Fibroblast of skin of abdomen (primary cell): Measurements from ENCODE around the gene NRXN3.

Experiments used
- DNase-seq: peaks from one replicate; pipeline ENCODE4 v3.0.0-alpha.2; 2013

NRXN3 gene

DNA sequence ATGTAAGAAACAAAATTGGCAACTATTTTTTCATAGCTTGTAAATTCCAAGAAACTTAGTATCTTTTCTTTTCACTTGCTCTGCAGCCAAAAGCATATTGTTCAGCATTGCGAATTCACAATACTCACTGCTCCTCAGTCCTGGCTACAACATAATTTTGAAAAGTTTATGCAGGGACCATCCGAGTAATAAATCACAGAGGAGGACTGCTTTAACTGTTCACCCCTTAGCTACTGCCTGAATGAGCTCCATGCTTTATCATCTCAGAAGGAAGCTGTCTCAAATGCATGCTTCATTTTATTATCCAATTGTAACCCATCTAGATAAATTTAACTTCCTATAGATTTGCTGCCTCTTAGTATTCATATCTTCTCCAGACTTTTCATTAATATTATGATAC lies 1213.3 kb downstream of the NRXN3 start:
- no peak for DNase-seq

DNA sequence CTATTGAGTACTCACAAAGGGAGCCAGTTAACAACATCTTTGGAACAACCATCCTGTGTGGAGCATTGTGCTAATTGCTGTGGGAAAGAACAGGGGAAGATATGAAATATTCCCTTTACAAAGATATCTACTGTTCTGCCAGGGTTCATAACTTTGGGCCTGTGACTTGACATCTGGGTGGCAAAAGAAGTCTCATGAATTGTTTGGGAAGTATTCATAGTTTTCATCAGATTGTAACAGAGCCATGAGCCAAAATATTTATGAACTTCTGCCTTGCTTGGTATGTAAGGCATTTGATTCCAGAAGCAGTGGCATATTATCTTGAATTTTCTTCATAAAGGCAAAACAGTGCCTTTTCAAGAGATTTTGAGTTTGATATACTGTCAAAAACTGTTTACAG lies 1224.9 kb downstream of the NRXN3 start:
- peak; percentile 75 for DNase-seq

DNA sequence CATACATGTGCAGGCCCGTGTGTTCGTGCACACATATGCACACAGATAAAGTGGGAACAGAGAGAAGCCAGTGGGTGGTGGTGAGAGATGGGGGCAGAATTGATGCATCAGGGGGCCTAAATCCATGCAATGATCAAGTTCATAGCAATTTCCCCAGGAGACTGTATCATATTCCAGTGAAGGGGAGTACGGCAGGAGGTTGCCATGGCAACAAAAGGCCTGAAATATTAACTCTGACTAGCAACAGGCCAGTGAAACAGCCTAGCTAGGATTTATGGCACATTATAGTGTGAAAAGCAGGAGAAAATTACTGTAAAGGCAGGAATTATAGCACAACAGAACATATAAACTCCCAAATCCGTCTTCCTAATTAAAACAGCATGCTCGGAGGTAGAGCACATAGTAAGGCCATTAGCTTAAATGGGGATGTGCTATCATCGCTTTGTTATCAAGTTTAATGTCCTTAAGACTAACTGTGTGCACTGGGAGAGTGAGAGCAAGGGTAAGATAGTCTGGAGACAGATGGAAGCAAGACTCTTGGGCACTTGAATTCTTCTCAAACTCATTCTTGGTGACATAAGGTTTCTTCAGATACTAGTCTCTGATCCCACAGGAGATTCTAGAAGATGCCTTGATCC lies 1234.8 kb downstream of the NRXN3 start:
- peak; percentile 49 for DNase-seq

DNA sequence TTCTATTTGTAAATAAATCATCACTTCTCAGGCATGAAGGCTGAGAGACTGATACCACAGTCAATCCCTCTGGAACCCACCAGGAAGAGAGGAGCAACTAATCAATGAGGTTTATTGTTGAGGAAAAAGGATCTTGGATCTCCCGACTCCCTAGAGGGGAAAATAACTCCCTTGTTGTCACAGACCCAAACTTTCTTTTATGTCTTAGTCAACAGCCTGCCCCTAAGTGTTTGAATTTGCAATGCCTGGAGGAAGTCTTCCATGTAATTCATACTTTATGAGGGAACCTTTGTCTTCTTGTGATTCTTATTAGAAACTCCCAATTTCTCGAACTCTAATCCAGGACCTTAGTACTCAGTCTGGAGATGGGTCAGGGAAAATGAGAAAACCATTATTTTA lies 1235.3 kb downstream of the NRXN3 start:
- no peak for DNase-seq

DNA sequence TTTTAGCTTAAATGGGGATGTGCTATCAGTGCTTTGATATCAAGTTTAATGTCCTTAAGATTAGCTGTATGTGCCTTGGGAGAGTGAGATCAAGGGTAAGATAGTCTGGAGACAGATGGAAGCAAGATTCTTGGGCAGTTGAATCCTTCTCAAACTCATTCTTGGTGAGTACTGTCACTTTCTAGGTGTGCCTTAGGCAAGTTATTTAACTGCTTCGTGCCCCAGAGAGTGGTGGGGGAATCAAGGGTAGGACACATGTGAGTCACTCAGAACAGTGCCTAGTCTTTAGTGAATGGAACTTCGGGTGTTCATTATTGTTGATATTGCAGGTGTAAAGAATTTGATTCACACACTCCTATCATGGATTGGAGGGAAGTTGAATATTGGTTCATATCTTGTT lies 1237.4 kb downstream of the NRXN3 start:
- DNase-seq, result no peak

DNA sequence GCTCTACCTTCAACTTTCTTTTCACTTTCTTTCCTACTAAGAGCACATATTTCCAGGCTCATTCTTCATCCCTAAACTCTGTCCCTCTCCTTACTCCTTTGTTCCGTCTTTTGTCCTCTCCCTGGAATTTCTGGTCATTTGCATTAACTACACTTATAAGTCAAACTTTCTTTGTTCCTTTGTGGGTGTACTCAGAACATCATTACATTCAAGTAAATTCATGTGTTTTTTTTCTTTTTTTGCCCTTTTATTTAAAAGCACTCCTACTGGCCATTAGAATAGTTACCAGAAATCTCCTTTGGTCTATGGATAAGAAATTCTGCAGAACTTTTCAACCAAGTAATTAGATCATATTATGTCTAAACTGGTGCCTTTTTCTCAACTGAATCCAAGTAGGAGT lies 1238.5 kb downstream of the NRXN3 start:
- DNase-seq, result no peak

DNA sequence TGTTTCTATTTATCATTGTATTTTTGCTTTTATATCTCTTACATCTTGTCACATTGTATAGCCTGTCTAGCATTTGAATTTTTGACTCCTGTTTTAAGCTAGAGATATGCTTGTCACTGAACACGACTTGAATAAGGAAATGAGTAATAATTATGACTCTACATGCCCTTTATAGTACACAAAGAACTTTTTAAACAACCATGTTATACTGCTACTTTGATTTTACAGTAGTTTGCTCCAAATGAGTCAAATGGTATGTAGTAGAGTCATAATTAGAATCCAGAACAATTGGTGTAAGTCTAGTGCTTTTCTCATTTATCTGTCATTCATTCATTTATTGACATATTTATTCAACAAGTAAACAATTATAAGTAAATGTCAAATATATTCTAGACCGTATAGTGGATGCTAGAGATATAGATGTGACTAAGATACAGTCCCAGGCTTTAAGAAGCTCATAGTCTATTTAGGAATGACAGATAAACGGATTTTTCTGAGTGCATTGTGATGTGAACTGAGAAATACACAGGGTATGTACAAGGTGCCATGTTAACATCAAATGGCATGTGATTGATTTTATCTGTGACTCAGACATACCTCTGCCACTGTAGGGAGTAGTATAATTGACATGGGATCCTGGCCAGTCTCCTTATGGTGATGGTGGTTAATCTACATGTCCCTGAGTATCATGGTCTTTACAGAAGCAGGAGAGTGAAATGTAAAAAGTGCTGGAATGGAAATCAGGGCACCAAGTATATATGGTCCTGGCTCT lies 1241.4 kb downstream of the NRXN3 start:
- no peak for DNase-seq

DNA sequence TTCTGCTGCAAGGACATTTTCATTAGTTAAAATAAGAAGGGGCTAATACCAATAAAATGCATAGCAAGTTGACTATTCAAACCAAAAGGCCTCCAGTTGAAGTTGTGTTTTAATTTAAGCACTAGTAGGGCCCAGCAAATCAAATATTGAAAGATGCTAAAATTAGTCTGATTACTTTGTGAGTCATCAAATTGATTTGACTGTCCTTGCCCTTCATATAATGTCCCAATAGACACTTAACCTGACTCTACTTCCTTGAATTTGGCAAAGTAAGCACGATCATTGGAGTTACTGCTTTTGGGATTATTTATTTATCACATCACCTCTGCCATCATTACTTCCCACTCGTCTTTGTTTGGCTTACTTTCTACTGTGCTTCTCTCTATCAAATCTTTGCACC lies 1242.6 kb downstream of the NRXN3 start:
- no peak for DNase-seq

DNA sequence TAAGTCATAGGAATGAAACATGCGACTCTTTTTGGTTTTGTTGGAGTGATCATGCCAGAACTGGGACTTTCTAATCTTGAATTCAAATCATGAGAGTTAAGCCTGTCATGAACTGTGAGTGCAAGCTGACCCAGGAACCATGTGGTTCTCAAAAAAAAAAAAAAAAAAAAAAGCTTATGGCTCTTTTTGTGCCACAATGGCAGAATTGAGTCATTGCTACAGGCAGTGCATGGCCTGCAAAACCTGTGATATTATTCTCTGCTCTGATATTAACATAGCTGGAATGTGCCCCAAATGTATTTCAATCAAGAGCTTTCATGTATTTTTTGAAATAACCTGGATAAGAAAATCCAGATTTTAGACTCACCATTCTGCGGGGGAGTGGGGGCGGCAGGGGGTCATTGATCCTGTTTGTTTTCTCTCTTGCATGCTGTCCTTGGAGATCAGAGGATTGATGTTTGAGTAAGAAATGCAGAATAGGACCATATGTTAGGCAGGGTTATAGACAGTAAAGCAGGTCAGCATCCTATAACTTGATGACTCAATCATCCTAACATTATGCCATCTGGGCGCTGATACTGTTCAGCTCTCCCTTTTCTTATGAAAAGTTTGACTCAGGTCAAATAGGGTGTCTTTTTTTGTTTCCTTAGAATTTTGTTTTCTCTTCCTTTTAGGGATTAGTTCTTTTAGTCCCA lies 1243.7 kb downstream of the NRXN3 start:
- no peak for DNase-seq

DNA sequence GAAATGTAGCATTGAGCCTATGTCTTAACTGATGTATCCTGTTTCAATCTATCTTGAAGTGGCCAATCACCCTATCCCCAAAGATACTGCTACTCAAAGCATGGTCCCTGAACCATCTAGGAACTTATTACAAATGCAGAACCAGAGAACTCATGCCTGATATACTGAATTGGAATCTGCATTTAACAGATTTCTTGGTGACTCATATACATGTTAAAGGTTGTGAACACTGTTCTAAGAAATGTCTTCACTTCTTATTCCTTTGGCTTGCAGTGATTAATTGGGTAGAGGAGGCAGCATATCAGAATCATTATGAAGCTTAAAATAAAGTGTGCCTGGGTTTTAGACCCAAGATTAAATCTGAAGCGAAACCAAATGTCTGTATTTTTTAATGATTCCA lies 1245.6 kb downstream of the NRXN3 start:
- DNase-seq, result peak; percentile 40

DNA sequence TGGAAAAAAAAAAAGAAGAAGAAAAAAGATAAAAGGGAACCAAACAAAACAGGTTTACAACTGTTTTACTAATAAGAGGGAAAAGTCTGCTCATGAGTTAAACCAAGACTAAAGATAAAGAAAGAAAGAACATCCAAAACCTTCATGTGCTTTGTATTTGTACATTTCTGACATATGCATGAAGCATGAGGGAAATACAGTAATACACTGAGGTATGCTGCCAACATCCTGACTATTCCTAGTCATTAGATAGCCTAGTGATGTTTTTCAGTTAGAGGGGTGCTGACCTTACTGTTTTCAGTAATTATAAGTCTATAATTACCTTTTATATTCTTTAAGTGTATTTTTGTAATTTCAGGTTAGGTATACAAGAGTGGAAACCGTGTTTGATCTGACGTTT lies 1247.8 kb downstream of the NRXN3 start:
- DNase-seq, result peak; percentile 31

DNA sequence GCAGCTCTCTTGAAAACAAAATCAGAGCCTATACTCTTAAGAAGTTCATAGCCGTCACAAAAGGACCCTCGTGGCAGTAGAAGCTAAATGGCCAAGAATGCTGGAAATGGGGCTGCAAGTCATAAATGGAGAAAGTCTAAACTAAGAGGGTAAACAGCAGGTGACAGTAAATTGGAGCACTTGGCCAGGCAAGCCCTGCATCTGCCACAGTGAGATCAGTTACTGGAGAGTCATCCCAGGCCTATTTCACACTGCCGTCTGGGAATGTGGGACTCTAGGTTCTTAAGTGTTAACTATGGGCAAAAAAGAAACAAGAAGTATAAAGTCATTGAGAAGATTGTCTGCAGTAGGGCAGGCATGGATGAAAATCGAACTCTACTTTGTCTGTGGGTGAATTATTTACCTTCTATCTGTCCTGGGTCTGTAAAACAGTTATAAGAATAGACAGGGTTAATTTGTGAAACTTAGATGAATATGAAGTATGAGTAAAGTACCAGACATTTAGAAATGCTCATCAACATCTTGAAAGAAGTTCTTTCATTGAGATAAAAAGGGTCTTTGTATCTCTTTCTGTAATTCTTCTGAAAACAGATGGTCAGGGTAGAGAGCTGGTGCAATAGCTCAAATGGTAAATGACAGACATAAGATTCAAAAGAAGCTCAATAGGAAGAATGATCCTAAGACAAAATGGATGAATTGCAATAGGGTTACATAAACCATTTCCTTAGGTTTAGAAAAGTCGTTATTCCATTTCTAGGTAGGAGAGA lies 1248.7 kb downstream of the NRXN3 start:
- DNase-seq, result no peak

DNA sequence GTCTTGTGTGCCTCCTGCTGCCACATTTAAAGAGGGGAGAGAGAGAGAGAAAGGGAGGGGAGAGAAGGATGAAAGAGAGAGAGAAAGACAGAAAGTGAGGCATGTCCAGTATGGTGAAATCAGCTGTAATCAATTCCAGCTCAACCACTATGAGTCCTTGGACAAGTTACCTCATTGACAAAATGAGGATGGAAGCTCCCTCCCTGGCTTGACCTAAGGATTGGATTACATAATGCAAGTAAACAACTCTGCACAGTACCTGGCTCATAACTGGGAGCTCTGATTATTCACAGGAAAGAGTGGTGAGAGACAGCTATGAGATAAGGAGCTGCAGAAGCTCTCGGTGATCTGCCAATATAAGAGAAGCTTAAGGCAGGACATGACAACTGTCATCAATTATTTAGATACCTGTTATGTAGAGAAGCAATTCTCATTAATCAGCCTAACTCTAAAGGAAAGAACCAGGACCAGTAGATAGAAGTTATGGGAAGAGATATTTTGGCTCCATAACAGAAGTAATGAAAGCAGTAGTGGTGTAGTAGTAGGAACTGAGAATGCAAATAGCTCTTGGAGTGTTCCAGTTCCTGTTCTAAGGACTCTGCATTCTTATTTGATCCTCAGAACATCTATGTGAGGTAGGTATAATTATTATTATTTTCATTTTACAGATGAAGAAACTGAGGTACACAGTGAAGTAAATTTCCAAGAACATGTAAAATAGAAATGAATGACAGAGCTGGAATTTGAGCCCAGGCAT lies 1249.6 kb downstream of the NRXN3 start:
- no peak for DNase-seq

DNA sequence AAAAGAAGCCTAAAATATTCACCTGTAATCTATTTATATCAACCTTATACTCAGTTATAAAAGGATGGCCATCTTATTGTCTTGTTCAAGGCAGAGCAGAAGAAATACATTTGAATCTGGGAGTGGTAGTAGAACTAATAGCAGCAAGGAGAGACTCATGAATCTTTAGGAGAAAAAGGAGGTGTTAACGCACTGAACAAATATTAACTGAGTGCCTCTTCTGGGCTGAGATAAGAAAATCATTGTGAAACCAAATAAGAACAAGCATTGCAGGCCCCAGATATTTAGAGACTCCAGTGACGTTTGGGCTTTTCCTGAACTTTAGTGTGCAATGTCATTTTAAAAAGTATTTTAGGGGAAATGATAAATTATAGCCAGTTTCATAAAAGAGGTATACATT lies 1250.6 kb downstream of the NRXN3 start:
- DNase-seq, result no peak

DNA sequence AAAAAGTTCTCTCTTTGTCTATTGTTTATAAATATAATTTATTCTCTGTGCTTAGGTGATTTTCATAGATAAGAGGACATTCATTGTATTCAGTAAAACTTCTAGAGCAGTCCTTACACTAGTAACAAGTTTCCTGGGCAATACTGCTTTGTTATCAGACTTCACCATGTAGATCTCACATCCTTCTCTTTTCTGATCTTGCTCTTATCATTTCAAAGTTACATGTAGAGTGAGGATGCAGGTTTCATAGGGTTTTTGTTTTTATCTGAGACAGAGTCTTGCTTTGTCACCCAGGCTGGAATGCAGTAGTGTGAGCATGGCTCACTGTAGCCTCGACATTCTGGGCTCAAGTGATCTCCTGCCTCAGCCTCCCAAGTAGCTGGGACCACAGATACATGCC lies 1251.6 kb downstream of the NRXN3 start:
- no peak for DNase-seq

DNA sequence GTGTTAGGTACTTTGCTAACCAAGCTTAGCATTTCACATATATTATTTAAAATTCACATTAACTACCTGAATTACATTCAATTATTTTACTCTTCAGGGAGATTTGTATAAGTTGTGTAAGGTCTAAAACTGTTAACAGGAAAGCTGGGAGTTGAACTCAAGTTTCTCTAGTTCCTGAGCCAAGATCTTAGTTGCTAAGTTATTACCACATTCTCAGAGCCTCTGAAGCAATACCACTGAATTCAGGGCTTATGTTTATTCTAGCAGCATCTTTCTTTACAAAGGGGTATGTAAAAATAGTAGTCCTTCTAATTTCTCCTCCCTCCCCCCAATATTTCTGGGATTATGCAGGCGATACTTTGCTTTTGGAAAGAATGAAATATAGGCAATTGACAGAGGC lies 1254.3 kb downstream of the NRXN3 start:
- no peak for DNase-seq

DNA sequence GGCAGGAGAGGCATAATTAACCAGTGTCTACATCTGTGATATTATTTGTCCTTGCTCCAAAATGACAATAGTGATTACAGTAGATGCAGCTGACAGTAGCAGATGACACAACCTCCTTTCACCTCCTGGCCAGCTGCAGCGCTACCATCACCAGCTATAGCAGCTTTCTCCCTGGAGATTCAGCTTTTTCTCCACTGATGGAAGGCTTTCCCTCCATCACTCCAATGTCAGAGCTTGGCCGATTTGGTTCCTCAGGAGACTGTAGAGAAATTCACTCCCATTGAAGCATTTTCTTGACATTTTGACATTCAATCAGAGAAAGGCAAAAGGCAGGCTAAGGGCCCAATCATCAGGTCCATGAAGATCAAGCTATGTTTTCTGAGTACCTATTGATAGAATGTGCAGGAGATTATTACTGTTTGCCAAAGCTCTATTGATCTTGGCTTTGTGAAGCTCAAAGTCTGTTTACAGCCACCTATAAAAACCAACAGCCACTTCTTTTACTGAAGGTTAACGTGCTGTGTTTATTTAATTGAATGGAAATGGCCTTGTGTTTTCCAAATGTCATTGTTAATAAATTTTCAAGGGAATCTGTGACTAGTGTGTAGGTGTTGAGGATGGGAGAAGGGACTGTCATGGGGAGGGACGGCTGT lies 1256.1 kb downstream of the NRXN3 start:
- no peak for DNase-seq

DNA sequence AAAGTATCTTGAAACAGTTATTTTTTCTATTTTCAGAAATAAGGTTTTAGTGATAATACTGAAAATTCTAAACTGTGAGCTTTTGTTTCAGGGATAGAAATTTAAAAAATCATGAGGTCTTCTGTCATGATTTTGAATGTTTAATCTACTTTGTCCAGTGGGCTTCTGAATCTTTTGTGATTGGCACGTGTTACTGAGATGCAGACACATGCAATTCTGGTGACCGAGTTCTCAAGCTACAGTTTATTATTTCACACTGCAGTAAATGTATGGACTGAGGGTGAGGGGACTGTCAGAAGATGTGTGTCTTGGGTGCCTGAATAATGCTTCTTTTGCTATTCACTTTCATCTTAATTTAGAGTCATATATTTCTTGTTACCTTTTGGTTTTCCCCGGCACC lies 1262.5 kb downstream of the NRXN3 start:
- DNase-seq, result no peak

DNA sequence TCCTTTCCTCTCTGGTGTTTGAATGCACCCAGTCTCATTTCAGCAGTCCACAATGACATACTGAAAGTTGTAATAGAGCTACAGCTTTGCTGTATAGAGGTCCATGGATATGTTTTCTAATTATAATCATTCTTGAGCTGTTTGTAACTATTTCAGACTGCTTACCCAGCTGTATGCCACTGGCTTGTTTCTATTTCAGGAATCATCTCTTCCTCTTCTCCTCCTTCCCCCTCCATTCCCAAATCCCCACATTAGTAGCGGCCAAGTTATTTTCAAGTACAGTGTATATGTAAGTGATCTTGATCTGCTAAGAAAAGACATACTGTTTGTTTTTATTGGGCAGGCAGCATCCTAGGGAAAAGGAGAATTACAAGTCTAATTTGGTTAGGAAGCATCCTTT lies 1266.2 kb downstream of the NRXN3 start:
- no peak for DNase-seq

DNA sequence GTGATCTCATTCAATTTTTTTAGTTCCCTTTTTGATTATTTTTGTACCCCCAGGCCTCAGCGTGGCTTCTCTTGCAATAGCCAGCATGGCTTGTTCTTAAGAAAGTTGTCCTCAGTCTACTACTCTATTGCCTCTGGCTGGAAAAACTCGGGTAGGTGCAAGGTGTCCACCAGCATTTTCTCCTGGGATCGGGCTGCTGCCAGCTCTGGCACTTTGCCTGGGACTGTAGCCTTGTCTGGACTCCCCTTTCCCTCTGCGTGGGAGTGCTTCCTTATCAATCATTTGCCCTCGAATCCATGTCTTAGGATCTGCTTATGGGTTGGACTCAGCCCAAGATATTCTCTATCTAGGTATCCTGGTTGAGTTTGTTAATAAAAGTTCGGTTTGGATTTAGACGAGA lies 1267.8 kb downstream of the NRXN3 start:
- no peak for DNase-seq

DNA sequence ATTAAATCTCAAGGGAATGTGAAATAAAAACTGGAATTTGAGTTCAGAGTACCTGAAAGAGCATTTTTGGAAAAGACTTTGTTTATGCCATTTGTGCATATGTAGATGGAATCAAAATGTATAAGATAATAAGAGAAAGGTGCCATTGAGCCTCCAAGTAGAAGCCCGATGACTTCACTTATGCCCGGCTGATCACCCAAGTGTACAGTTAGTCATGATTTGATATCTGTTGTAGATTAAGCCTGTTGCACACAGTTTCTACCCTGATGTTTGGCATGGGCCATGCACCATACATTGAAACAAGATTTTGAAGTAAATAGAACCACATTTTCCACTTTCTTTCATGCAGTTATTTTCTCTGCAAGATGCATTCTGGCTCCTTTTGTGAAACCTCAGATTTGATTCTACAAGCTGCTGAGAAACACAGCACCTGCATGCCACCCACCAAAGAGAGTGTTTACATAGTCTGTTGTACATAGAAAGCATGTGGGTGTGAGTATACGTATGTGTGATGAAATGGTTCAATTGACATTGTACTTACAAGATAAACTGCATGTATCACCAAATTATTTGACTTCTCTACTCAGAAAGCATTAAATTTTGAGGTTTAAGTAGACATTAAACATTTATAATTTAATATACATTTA lies 1268.6 kb downstream of the NRXN3 start:
- no peak for DNase-seq
